DMS153 treated with DMSO at 0.1 percent for 48 hours (cell line): Measurements from ENCODE around the gene BAK1.
"Not testable (repeated sequence)": the region's sequence is repeated elsewhere in the genome, so short reads cannot be mapped to it uniquely, and the experiment has no call there.

Experiments used
- DNase-seq: peaks from one replicate; lab custom pipeline; 2025; ENCODE audit not compliant: unreplicated experiment; lab: John Stamatoyannopoulos, UW

BAK1 gene

DNA sequence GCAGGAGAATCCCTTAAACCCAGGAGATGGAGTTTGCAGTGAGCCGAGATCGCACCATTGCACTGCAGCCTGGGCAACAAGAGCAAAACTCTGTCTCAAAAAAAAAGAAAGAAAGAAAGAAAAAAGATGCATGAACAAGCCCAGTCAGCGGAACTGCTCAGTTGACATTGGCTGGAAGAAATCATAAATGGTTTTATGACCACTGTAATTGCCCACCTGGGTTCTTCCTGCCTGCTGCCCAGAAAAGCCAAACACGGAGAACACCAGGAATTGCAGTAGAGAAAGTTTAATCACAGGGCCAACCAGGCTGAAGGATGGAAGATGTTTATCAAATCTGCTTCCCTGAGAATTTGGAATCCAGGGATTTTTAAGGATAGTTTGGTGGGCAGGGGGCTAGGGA, 22.7 kb downstream of the BAK1 start:
- no peak for DNase-seq

DNA sequence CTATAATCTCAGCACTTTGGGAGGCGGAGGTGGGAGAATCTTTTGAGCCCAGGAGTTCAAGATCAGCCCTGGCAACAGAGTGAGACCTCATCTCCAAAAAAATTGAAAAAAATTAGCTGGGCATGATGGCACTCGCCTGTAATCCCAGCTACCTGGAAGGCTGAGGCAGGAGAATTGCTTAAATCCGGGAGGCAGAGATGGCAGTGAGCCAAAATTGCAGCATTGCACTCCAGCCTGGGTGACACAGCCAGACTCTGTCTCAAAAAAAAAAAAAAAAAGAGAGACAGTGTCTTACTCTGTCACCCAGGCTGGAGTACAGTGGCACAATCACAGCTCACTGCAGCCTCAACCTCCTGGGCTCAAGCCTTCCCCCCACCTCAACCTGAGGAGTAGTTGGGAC, 27.2 kb downstream of the BAK1 start:
- peak; percentile 12 for DNase-seq

DNA sequence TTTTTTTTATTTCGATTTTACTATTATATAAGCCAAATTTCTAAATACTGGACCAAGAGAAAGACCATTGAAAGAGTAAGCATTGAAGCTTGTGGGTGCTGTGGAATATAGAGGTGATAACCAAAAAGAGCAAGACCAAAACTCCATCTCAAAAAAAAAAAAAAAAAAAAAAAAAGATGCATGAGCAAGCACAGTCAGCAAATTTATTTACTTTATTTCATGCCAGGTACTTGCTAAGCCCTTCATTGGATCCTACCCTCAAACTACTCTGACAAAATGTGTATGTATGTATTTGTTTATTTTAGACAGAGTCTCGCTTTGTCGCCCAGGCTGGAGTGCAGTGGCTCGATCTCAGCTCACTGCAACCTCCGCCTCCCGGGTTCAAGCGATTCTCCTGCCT, 27.8 kb downstream of the BAK1 start:
- DNase-seq = no peak

DNA sequence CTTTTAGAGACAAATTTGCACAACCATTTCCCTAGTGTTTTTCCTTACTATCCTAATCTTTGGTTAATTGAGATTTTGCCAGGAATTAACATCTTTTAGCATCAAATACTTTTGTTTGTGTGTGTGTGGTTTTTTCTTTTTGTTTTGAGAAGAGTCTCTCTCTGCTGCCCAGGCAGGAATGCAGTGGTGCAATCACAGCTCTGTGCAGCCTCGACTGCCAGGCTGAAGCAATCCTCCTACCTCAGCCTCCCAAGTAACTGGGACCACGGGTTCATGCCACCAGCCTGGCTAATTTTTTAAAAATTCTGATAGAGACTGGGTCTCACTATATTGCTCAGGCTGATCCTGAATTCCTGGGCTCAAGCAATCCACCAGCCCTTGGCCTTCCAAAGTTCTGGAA, 28.5 kb downstream of the BAK1 start:
- DNase-seq = no peak

DNA sequence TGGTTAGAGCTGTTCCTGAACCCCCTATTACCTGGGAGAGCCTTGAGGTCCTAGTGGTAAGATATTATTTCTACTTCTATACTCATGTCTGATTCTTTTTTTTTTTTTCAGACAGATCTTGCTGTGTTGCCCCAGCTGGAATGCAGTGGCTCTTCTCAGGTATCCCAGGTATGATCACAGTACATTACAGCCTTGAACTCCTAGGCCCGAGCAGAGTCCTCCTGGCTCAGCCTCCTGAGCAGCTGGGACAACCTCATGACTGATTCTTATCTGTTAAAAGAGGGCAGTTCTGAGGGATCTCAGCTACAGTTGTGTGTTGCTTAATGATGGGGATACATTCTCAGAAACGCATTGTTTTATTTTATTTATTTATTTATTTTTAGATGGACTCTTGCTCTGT, 30.2 kb downstream of the BAK1 start:
- no peak for DNase-seq

DNA sequence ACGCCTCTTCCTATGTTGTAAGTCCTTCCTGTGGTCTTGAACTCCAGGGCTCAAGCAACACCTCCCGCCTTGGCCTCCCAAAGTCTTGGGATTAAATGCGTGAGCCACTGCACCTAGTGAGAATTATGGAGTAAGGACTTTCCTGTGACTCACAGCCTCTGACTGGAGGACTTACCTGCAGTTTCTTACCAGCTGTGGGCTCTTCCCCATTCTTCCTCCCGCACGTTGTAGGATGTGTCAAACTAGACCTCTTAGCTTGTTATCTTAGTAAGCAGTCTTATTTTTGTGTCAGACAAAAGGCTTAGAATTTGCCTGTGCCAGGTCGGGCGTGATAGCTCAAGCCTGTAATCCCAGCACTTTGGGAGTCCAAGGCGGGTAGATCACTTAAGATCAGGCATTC, 30.9 kb downstream of the BAK1 start:
- no peak for DNase-seq

DNA sequence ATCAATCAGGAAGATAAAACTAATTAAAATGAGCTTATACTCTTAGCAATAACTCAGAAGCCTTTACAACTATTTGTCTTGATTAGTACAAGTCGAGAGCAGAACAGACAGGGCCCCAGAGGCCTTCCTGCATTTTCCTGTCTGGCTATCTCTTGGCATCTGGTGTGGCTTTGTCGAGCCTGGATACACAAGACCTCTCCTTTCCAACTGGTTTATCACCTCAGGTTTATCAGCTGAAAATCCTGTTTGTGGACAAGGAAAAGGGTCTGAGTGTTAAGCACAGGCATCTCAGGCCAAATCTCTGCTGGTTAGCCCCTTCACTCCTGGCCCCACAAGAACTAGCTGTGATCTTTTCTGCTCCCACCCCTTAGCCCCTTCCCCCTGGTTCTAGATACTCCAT, 32.6 kb downstream of the BAK1 start:
- DNase-seq = no peak

DNA sequence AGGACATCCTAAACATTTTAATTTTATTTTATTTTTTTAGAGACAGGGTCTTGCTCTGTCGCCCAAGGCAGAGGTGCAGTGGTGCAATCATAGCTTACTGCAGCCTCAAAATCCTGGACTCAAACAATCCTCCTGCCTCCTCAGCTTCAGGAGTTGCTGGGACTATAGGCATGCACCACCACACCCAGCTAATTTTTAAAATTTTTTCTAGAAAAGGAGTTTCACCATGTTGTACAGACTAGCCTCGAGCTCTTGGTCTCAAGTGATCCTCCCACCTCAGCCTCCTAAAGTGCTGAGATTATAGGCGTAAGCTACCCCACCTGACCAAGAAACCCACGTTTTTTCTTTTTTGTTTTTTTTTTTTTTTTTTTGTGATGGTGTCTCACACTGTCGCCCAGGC, 33.3 kb downstream of the BAK1 start:
- DNase-seq = no peak

DNA sequence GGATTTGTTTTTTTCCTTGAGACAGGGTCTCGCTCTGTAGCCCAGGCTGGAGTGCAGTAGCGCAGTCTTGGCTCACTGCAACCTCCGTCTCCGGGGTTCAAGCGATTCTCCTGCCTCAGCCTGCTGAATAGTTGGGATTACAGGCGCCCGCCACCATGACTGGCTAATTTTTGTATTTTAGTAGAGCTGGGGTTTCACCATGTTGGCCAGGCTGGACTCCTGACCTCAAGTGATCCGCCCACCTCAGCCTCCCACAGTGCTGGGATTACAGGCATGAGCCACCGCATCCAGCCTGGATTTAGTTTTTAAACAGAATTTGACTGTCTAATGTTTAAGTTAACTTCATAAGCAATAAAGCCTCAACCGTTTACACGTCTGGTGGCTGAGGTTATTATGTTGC, 34.8 kb downstream of the BAK1 start:
- DNase-seq = not testable (repeated sequence)

DNA sequence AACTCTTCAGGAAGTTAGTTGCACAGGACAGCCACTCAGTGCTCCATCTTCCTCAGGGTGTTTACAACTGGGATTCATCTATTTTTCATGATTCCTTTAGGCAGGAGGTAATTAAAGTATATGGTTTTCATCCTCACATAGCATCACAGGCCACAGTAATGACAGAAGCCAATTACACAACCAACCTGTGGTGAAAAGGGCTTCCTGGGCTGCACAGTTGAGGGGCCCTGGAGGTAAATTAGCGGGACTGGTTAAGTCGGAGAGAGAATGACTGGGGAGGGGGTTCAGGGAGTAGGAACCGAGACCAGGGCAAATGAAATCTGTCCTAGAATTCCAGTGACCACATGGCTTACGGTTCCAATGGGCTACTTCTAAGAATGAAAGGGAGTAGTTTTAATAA, 37.0 kb downstream of the BAK1 start:
- no peak for DNase-seq

DNA sequence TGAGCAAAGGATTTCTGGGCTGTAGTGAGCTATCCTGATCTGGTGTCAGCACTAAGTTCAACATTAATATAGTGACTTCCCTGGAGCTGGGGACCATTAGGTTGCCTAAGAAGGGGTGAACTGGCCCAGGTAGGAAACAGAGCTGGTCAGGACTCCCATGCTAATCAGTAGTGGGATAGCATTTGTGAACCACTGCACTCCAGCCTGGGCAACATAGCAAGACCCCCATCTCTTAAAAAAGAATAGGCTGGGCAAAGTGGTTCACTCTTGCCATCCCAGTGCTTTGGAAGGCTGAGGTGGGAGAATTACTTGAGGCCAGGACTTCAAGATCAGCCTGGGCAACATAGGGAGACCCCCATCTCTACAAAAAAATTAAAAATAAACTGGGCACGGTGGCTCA, 39.3 kb downstream of the BAK1 start:
- DNase-seq = no peak

DNA sequence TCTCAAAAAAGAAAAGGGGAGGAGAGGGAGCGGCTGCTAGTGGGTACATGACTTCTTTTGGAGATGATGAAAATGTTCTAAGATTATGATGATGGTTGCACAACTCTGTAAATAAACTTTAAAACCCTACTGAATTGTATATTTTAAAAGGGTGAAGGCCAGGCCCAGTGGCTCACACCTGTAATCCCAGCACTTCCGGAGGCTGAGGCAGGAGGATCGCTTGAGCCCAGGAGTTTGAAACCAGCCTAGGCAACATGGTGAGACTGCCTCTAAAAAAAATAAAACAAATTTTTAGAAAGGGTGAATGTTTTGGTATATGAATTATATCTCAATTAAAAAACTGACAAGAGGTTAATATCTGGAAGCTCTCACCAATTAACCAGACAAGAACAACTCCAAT, 45.4 kb downstream of the BAK1 start:
- no peak for DNase-seq

DNA sequence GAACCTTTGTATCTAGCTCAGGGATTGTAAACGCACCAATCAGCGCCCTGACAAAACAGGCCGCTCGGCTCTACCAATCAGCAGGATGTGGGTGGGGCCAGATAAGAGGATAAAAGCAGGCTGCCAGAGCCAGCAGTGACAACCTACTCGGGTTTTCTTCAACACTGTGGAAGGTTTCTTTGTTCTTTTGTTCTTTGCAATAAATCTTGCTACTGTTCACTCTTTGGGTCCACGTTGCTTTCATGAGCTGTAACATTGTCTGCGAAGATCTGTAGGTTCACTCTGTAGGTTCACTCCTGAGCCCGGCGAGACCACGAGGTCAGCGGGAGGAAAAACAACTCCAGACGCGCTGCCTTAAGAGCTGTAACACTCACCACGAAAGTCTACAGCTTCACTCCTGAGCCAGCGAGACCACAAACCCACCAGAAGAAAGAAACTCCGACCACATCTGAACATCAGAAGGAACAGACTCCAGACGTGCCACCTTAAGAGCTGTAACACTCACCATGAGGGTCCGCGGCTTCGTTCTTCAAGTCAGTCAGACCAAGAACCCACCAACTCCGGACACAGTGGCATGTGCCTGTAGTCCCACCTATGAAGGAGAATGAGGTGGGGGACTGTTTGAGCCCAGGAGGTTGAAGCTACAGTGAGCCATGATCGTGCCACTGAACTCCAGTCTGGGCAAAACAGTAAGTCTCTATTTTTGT, 46.8 kb downstream of the BAK1 start:
- not testable (repeated sequence) for DNase-seq

DNA sequence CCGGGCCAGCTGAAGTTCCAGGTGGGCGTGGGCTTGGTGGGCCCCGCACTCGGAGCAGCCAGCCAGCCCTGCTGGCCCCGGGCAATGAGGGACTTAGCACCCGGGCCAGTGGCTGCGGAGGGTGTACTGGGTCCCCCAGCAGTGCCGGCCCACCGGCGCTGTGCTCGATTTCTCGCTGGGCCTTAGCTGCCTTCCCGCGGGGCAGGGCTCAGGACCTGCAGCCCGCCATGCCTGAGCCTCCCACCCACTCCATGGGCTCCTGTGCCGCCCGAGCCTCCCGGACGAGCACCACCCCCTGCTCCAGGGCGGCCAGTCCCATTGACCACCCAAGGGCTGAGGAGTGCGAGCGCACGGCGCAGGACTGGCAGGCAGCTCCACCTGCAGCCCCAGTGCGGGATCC, 47.6 kb downstream of the BAK1 start:
- DNase-seq = not testable (repeated sequence)

DNA sequence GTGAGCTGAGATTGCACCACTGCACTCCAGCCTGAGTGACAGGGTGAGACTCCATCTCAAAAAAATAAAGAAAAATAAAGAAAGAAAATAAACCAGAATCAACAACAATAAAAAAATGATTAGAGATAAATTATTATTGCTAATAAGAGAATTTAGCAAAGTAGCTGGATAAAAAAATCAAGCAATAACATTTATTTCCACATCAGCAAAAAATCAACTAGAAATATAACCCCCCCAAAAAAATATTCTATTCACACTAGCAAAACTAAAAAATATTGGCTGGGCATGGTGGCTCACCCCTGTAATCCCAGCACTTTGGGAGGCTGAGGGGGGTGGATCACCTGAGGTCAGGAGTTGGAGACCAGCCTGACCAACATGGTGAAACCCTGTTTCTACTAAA, 49.5 kb downstream of the BAK1 start:
- DNase-seq = not testable (repeated sequence)
